Astrocyte (in vitro differentiated cells and primary cell): ENCODE measurements around the gene ARHGAP28. TPM values are rescaled to one million over a fixed set of nuclear protein-coding genes. Genes with fewer than 3 reads are reported as not detected.

Experiments used
- DNase-seq: peaks from one replicate; pipeline ENCODE4 v3.0.0-alpha.2; 2010; ENCODE audit warnings: low read depth
- FAIRE-seq: peaks from 2 replicates; lab custom pipeline; 2011; peaks lifted over from hg19 to GRCh38; lab: Jason Lieb, UNC
- H2AFZ ChIP-seq: 2 replicates; pipeline ENCODE4 v1.6.0; 2012; ENCODE audit warnings: low read depth, low read length, inconsistent platforms
- H3K27ac ChIP-seq: 2 replicates; pipeline ENCODE4 v1.5.1; 2011; ENCODE audit warnings: low read depth, low read length, inconsistent platforms
- H3K27me3 ChIP-seq: 2 replicates; pipeline ENCODE4 v1.6.0; 2011; ENCODE audit warnings: low read length, inconsistent platforms; ENCODE audit not compliant: insufficient read depth
- H3K36me3 ChIP-seq: 2 replicates; pipeline ENCODE4 v1.5.1; 2011; ENCODE audit warnings: low read length, inconsistent platforms; ENCODE audit not compliant: insufficient read depth
- H3K4me1 ChIP-seq: 2 replicates; pipeline ENCODE4 v1.5.1; 2011; ENCODE audit warnings: low read length, inconsistent platforms; ENCODE audit not compliant: insufficient read depth
- H3K4me2 ChIP-seq: 2 replicates; pipeline ENCODE4 v1.6.0; 2012; ENCODE audit warnings: low read length, inconsistent platforms
- H3K4me3 ChIP-seq: 2 replicates; pipeline ENCODE4 v1.5.1; 2011; ENCODE audit warnings: low read depth, mild to moderate bottlenecking, low read length, inconsistent platforms; ENCODE audit not compliant: insufficient read depth
- H3K79me2 ChIP-seq: 2 replicates; pipeline ENCODE4 v1.6.0; 2012; ENCODE audit warnings: mild to moderate bottlenecking, low read length, inconsistent platforms; ENCODE audit not compliant: insufficient read depth
- H3K9ac ChIP-seq: 2 replicates; pipeline ENCODE4 v1.6.0; 2012; ENCODE audit warnings: mild to moderate bottlenecking, low read length, inconsistent platforms
- H3K9me3 ChIP-seq: 2 replicates; pipeline ENCODE4 v1.5.1; 2012; ENCODE audit warnings: low read depth, mild to moderate bottlenecking, low read length, inconsistent platforms; ENCODE audit not compliant: insufficient read depth
- H4K20me1 ChIP-seq: 2 replicates; pipeline ENCODE4 v1.6.0; 2012; ENCODE audit warnings: low read length, inconsistent platforms; ENCODE audit not compliant: insufficient read depth
- H3K27ac Mint-ChIP-seq: one replicate; pipeline ENCODE4 v1.8.0; 2021; ENCODE audit warnings: mild to moderate bottlenecking, mixed read lengths; ENCODE audit not compliant: unreplicated experiment
- H3K27me3 Mint-ChIP-seq: one replicate; pipeline ENCODE4 v1.8.0; 2021; ENCODE audit warnings: low read depth, mixed read lengths; ENCODE audit not compliant: unreplicated experiment
- H3K36me3 Mint-ChIP-seq: one replicate; pipeline ENCODE4 v1.8.0; 2021; ENCODE audit warnings: low read depth, mixed read lengths; ENCODE audit not compliant: unreplicated experiment
- H3K4me1 Mint-ChIP-seq: one replicate; pipeline ENCODE4 v1.8.0; 2021; ENCODE audit warnings: low read depth, mixed read lengths; ENCODE audit not compliant: unreplicated experiment
- H3K4me3 Mint-ChIP-seq: one replicate; pipeline ENCODE4 v1.8.0; 2021; ENCODE audit warnings: mild to moderate bottlenecking, moderate library complexity, mixed read lengths; ENCODE audit not compliant: unreplicated experiment
- H3K9me3 Mint-ChIP-seq: one replicate; pipeline ENCODE4 v1.8.0; 2021; ENCODE audit warnings: mild to moderate bottlenecking, mixed read lengths; ENCODE audit not compliant: unreplicated experiment
- EZH2 ChIP-seq: IDR thresholded peaks from 2 replicates; pipeline ENCODE4 v1.6.1; 2012; ENCODE audit warnings: mild to moderate bottlenecking, low read length, inconsistent platforms; ENCODE audit not compliant: insufficient read depth
- total RNA-seq: library from RNA; stranded (reverse); gene quantifications from 2 replicates; pipeline ENCODE4 v1.2.1, GENCODE V29; 2021
- TF ChIP-seq, protein P1 (sequence below): IDR thresholded peaks from 2 replicates; pipeline ENCODE4 v1.5.1; 2011; ENCODE audit warnings: low read depth, mild to moderate bottlenecking, inconsistent platforms, low read length, moderate library complexity; ENCODE audit not compliant: insufficient read depth

Gene ARHGAP28
- total RNA-seq, 1 donor from 2014 or later, result 15.5 TPM

DNA sequence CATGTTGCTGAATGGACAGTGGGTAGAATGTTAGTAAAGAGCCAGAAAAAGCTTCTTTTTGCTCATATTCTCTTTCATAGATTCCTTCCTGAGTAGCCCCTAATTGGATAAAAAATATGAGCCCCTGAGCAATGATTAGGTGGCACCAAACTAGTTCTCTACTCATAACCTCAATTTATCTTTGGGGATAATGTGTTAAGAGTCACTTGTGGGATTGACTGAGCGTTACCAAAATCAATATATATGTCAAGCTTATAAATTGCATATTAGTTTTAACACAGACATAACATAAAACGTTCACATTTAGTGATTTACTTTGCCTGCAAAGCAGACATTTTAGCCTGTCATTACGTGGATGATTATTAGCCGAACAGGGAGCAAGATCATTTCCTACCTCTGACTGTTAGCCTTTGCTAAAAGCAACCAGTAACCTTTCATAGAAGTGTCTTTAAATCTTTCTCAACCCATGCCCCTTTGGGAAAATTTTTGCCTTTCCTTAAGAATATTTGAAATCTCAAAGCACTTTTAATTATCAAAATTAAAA is 85.4 kb downstream of the ARHGAP28 start:
- Mint-ChIP-seq H3K4me3 (no peak overlapping the region), H3K36me3 (no peaks in the 10 kb centered on the region), H3K27me3 (no peaks in the 10 kb centered on the region), H3K27ac (no peak overlapping the region), H3K4me1 (peaks cover 2% of the 10 kb centered on the region), H3K9me3 (no peaks in the 10 kb centered on the region)
- Histone ChIP-seq H3K79me2 (no peaks in the 10 kb centered on the region), H4K20me1 (no peaks in the 10 kb centered on the region), H3K36me3 (no peaks in the 10 kb centered on the region), H3K27me3 (no peaks in the 10 kb centered on the region), H3K4me1 (no peaks in the 10 kb centered on the region), H3K9me3 (no peaks in the 10 kb centered on the region), H3K9ac (no peak overlapping the region), H3K27ac (no peak overlapping the region), H3K4me2 (no peak overlapping the region), H3K4me3 (no peak overlapping the region), H2AFZ (no peak overlapping the region)
- no peak for TF ChIP-seq EZH2
- FAIRE-seq (no peak), DNase-seq (no peak)

DNA sequence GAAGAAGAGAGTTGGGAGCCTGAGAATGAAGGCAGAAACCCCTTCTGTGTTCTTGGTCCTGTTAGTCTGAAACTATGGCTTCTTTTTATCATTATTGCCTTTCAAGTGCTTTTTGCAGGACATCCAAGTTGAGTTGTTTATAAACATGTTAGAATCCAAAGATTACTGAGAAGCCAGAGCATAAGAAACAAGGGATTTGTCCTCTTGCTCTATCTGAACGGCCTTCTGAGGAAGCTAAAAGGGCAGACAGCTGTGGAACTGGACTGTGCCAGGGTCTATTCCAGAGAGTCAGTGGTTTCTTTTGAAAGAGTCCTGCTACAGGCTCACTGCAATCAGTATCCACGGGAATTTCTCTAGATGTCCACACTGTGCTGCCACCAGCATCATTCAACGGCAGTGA is 86.6 kb downstream of the ARHGAP28 start:
- DNase-seq (no peak), FAIRE-seq (no peak)
- Histone ChIP-seq H3K4me1 (no peaks in the 10 kb centered on the region), H3K4me3 (no peak overlapping the region), H3K27me3 (no peaks in the 10 kb centered on the region), H3K4me2 (no peak overlapping the region), H2AFZ (no peak overlapping the region), H3K9me3 (no peaks in the 10 kb centered on the region), H3K36me3 (no peaks in the 10 kb centered on the region), H4K20me1 (no peaks in the 10 kb centered on the region), H3K79me2 (no peaks in the 10 kb centered on the region), H3K27ac (no peak overlapping the region), H3K9ac (no peak overlapping the region)
- TF ChIP-seq, protein P1, sequence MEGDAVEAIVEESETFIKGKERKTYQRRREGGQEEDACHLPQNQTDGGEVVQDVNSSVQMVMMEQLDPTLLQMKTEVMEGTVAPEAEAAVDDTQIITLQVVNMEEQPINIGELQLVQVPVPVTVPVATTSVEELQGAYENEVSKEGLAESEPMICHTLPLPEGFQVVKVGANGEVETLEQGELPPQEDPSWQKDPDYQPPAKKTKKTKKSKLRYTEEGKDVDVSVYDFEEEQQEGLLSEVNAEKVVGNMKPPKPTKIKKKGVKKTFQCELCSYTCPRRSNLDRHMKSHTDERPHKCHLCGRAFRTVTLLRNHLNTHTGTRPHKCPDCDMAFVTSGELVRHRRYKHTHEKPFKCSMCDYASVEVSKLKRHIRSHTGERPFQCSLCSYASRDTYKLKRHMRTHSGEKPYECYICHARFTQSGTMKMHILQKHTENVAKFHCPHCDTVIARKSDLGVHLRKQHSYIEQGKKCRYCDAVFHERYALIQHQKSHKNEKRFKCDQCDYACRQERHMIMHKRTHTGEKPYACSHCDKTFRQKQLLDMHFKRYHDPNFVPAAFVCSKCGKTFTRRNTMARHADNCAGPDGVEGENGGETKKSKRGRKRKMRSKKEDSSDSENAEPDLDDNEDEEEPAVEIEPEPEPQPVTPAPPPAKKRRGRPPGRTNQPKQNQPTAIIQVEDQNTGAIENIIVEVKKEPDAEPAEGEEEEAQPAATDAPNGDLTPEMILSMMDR, result no peak
- no peak for TF ChIP-seq EZH2
- Mint-ChIP-seq H3K9me3 (no peaks in the 10 kb centered on the region), H3K4me3 (no peak overlapping the region), H3K4me1 (peaks cover 11% of the 10 kb centered on the region), H3K27ac (no peak overlapping the region), H3K27me3 (no peaks in the 10 kb centered on the region), H3K36me3 (no peaks in the 10 kb centered on the region)

DNA sequence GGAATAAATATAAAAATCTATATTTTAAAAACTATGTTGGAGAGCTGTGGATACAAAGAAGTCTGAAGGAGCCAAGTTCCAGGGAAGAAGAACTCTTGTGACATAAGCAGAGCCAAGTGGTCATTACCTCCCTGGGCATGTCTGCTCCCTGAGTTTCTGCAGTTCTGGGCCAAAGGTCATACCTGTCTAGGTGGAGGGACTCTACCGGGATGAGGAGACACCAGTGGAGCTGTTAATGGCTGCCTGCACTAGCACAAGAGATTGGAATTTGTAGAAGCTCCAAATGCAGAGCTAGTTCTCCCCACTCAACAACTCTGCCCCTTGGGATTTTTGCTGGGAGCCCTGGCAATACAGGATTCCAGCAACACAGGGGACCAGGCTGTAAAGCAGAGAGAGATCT is 89.8 kb downstream of the ARHGAP28 start:
- Histone ChIP-seq H3K36me3 (no peaks in the 10 kb centered on the region), H2AFZ (no peak overlapping the region), H3K27me3 (no peaks in the 10 kb centered on the region), H4K20me1 (no peaks in the 10 kb centered on the region), H3K9me3 (no peaks in the 10 kb centered on the region), H3K9ac (no peak overlapping the region), H3K4me3 (no peak overlapping the region), H3K27ac (no peak overlapping the region), H3K79me2 (no peaks in the 10 kb centered on the region), H3K4me1 (no peaks in the 10 kb centered on the region), H3K4me2 (no peak overlapping the region)
- H3K36me3 Mint-ChIP-seq, result no peaks in the 10 kb centered on the region
- DNase-seq (no peak), FAIRE-seq (no peak)
- TF ChIP-seq, protein P1, result no peak
- no peak for TF ChIP-seq EZH2
- H3K27me3 Mint-ChIP-seq, result no peaks in the 10 kb centered on the region
- H3K9me3 Mint-ChIP-seq, result peaks cover 4% of the 10 kb centered on the region
- no peak overlapping the region for H3K27ac Mint-ChIP-seq
- peaks cover 9% of the 10 kb centered on the region for H3K4me1 Mint-ChIP-seq
- H3K4me3 Mint-ChIP-seq, result no peak overlapping the region
